ENCODE data around the gene AKAP13. TPM values are rescaled to one million over a fixed set of nuclear protein-coding genes. Genes with fewer than 3 reads are reported as not detected.
A peak's percentile ranks its signal among the peaks of the same experiment; 100 is the strongest.

The AKAP13 gene
- polyA plus RNA-seq, 1 of the 3 experiments (the other 2 are of a cell fraction), result 8.4 TPM

DNA sequence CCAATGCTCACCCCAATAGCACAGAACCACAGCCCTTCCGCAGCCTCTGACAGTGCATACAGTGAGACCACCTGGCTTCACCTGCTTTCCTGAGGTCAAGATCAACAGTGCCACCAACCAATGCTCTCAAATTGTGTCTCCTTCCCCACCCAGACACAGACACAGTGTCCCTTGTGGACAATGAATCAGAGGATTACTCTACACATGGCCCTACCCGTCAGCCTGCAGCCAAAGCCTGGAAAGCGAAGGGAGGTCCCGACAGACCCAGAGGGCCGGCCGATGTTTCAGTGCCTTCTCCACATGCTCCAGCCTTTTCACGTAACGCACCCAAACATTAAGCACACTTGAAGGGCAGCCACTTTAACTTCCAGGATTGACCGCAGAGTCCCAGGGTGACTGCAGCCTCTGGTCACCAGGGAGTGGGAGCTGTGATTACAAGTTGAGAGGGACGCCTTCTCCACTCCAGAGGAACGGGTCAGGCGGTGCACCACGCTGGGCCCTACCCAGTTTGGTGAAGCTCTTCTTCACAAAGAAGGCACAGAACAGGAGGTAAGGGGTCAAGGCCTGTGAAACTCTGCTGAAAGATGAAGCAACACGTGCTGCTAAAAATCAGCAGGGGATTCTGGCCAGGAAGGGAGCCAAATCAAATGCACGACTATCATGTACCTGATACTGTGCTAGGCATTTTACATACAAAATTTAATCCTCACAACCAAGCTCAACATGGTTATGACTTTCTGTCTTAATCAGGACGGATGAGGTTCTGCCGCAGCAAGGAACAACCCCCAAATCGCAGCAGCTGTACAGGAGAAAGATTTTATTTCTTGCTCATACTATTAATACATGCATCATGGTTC lies 397.1 kb downstream of the AKAP13 start:
- H3K4me1 ChIP-seq (ENCODE audit: control insufficient read depth in 1 of 2, insufficient read depth in 2 of 2, low read depth in 1 of 2, low read length in 1 of 2), result peaks cover 0 to 46% of the 10 kb centered on the region in 2 experiments; a peak in 1 of 4 replicates
- no peak overlapping the region for H3K4me3 ChIP-seq (ENCODE audit: low read depth in 2 of 2, low read length in 1 of 2)
- WGBS (ENCODE audit: low lambda C conversion rate), result 90% methylated on average over 13 of the region's 18 CpGs
- no peak for TF ChIP-seq POLR2AphosphoS5 (IDR thresholded peaks at IDR 0.05; ENCODE audit: low read depth, low read length)
- TF ChIP-seq YY1 (IDR thresholded peaks at IDR 0.05; ENCODE audit: low read depth), result no peak
- no peak for TF ChIP-seq MXI1 (IDR thresholded peaks at IDR 0.05; ENCODE audit: low read depth, low read length)
- no peak for TF ChIP-seq EP300 (IDR thresholded peaks at IDR 0.05; ENCODE audit: borderline replicate concordance in 1 of 2, low read depth in 1 of 2, low read length in 1 of 2)
- TF ChIP-seq, protein P1, sequence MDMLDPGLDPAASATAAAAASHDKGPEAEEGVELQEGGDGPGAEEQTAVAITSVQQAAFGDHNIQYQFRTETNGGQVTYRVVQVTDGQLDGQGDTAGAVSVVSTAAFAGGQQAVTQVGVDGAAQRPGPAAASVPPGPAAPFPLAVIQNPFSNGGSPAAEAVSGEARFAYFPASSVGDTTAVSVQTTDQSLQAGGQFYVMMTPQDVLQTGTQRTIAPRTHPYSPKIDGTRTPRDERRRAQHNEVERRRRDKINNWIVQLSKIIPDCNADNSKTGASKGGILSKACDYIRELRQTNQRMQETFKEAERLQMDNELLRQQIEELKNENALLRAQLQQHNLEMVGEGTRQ (IDR thresholded peaks at IDR 0.05; ENCODE audit: borderline replicate concordance, low read depth, low read length), result no peak
- no peak for TF ChIP-seq GATA2 (CRISPR knock-in tag; IDR thresholded peaks at IDR 0.05)
- no peak for TF ChIP-seq RXRA (IDR thresholded peaks at IDR 0.05; ENCODE audit: borderline replicate concordance, low read depth)
- TF ChIP-seq, protein P2, sequence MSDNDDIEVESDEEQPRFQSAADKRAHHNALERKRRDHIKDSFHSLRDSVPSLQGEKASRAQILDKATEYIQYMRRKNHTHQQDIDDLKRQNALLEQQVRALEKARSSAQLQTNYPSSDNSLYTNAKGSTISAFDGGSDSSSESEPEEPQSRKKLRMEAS (IDR thresholded peaks at IDR 0.05; ENCODE audit: low read depth), result no peak
- TF ChIP-seq, protein P3, sequence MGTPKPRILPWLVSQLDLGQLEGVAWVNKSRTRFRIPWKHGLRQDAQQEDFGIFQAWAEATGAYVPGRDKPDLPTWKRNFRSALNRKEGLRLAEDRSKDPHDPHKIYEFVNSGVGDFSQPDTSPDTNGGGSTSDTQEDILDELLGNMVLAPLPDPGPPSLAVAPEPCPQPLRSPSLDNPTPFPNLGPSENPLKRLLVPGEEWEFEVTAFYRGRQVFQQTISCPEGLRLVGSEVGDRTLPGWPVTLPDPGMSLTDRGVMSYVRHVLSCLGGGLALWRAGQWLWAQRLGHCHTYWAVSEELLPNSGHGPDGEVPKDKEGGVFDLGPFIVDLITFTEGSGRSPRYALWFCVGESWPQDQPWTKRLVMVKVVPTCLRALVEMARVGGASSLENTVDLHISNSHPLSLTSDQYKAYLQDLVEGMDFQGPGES (IDR thresholded peaks at IDR 0.05; ENCODE audit: low read depth, low read length), result no peak
- no peak overlapping the region for H3K9ac ChIP-seq
- H3K4me2 ChIP-seq, result no peak overlapping the region
- no peaks in the 10 kb centered on the region for H3K9me2 ChIP-seq
- H2AFZ ChIP-seq (ENCODE audit: low read depth), result no peak overlapping the region
- POLR2A ChIA-PET, result no interaction called here
- H3K27ac ChIP-seq (ENCODE audit: low read depth in 2 of 2, low read length in 1 of 2), result peak overlapping the region in 1 of 2 experiments; percentile 7; a peak in 1 of 4 replicates
- H3K79me2 ChIP-seq (ENCODE audit: insufficient read depth), result peaks cover 64% of the 10 kb centered on the region; the same call in 1 of the 2 replicates
- no peaks in the 10 kb centered on the region for H3K36me3 ChIP-seq (replicated peaks in 1 of 2; ENCODE audit: control insufficient read depth in 1 of 2, insufficient read depth in 2 of 2, low read length in 1 of 2)
- no peaks in the 10 kb centered on the region for H3K9me3 ChIP-seq
- H3K27me3 ChIP-seq (ENCODE audit: insufficient read depth), result no peaks in the 10 kb centered on the region
- peaks cover 7% of the 10 kb centered on the region for H4K20me1 ChIP-seq (ENCODE audit: insufficient read depth)
- DNase-seq, result no peak
- H3F3A ChIP-seq (replicated peaks; ENCODE audit: insufficient read depth), result no peaks in the 10 kb centered on the region
- CTCF ChIA-PET, result interaction anchor here (1.0 to 2.1 kb wide), 6 partner anchors 11 to 63 kb away, joined by 3 to 10 read pairs (median 6); no protein-coding TSS in a partner anchor

DNA sequence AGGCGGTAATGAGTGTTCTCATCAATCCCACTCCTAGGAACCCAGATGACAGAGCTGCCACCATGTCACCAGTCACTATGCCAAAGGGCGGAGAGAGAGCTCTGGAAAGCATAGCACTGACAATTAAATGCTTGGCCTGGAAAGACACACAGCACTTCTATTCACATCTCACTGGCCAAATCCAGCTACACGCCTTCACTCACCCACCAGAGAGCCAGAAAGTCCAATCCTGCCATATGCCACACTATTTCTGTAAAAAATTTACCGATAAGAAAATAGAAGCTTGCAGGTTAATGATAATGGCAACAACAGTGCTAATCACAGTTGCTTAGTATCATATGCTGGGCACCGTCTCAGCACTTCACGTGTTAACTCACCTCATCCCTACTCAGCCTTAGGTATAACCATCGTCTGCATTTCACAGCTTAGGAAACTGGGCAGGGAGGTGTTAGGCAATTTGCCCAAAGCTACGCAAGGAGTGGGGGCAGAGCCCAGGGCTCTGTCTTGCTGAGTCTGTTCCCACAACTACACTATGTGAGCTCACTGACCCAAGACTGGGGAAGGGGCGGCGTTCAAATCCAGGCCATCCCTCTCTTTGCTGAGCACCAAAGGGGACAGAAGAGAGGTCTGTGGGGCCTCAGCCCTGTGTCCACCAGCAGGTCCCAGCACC lies 397.8 kb downstream of the AKAP13 start:
- peaks cover 0 to 42% of the 10 kb centered on the region in 2 experiments; a peak in 1 of 4 replicates for H3K4me1 ChIP-seq (ENCODE audit: control insufficient read depth in 1 of 2, insufficient read depth in 2 of 2, low read depth in 1 of 2, low read length in 1 of 2)
- WGBS (ENCODE audit: low lambda C conversion rate), result 83% methylated on average over 10 of the region's 10 CpGs
- peaks cover 65% of the 10 kb centered on the region; the same call in 1 of the 2 replicates for H3K79me2 ChIP-seq (ENCODE audit: insufficient read depth)
- H3K4me2 ChIP-seq, result no peak overlapping the region
- TF ChIP-seq RFX5 (IDR thresholded peaks at IDR 0.05; ENCODE audit: low read length), result peak; percentile 83
- no peak for TF ChIP-seq NFIC (IDR thresholded peaks at IDR 0.05; ENCODE audit: borderline replicate concordance)
- no peak for TF ChIP-seq JUND (IDR thresholded peaks at IDR 0.05)
- peak overlapping the region in 1 of 2 experiments; percentile 53; a peak in 2 of 4 replicates for H3K27ac ChIP-seq (ENCODE audit: low read depth in 2 of 2, low read length in 1 of 2)
- peaks cover 7% of the 10 kb centered on the region; the same call in 1 of the 2 replicates for H4K20me1 ChIP-seq (ENCODE audit: insufficient read depth)
- no peaks in the 10 kb centered on the region for H3K9me3 ChIP-seq
- no peaks in the 10 kb centered on the region for H3F3A ChIP-seq (replicated peaks; ENCODE audit: insufficient read depth)
- ChIA-PET CTCF (interaction anchor here (1.0 to 2.1 kb wide), 6 partner anchors 10 to 62 kb away, joined by 3 to 10 read pairs (median 6); no protein-coding TSS in a partner anchor), POLR2A (no interaction called here)
- H3K9me2 ChIP-seq, result no peaks in the 10 kb centered on the region
- DNase-seq, result no peak
- no peaks in the 10 kb centered on the region for H3K36me3 ChIP-seq (replicated peaks in 1 of 2; ENCODE audit: control insufficient read depth in 1 of 2, insufficient read depth in 2 of 2, low read length in 1 of 2)
- no peak overlapping the region for H3K9ac ChIP-seq
- H3K4me3 ChIP-seq (ENCODE audit: low read depth in 2 of 2, low read length in 1 of 2), result no peak overlapping the region
- no peak overlapping the region for H2AFZ ChIP-seq (ENCODE audit: low read depth)
- H3K27me3 ChIP-seq (ENCODE audit: insufficient read depth), result no peaks in the 10 kb centered on the region

Measured in SK-N-SH (cell line).